Prostate gland (tissue), 2 donors: Measurements from ENCODE around the gene FOXC1. TPM values are rescaled to one million over a fixed set of nuclear protein-coding genes. Genes with fewer than 3 reads are reported as not detected.

Experiments used
- DNase-seq: peaks from one replicate; pipeline ENCODE4 v3.0.0-alpha.2; 2019; ENCODE audit warnings: low spot score
- H3K27ac ChIP-seq, 2 donors: fragments of 200-600 bp; sonication (generic); 2 replicates each; pipeline ENCODE4 v1.5.1; 2017 to 2019
- H3K27me3 ChIP-seq: fragments of 200-600 bp; sonication (generic); replicated peaks from 2 replicates; pipeline ENCODE4 v1.5.1; 2019; ENCODE audit not compliant: insufficient read depth
- H3K36me3 ChIP-seq, 2 donors: fragments of 200-600 bp; sonication (generic); 1 replicate in 1 of 2; 2 replicates in 1 of 2; pipeline versions ENCODE4 v1.5.1 to v1.8.1; 2017 to 2019
- H3K4me1 ChIP-seq: fragments of 200-600 bp; sonication (generic); replicated peaks from 2 replicates; pipeline ENCODE4 v1.5.1; 2019
- H3K4me3 ChIP-seq, 2 donors: fragments of 200-600 bp; sonication (generic); 2 replicates each; pipeline ENCODE4 v1.5.1; 2017 to 2019
- H3K9me3 ChIP-seq: fragments of 200-600 bp; sonication (generic); 2 replicates; pipeline ENCODE4 v1.5.1; 2017
- CTCF ChIP-seq, 4 experiments: fragments of 200-600 bp in 2 of 4; fragments of 450-650 bp in 2 of 4; sonication (generic) in 2 of 4; IDR thresholded peaks; 1 replicate in 3 of 4; 2 replicates in 1 of 4; pipeline ENCODE4 v1.5.1; 2016 to 2019; ENCODE audit warnings: antibody characterized with exemption in 4 of 4, mild to moderate bottlenecking in 2 of 4, moderate library complexity in 2 of 4
- POLR2A ChIP-seq: fragments of 450-650 bp; IDR thresholded peaks from one replicate; pipeline ENCODE4 v1.6.1; 2016; ENCODE audit warnings: antibody characterized with exemption, mild to moderate bottlenecking
- POLR2AphosphoS5 ChIP-seq: sonication (generic); formaldehyde crosslinking; IDR thresholded peaks from one replicate; pipeline ENCODE4 v1.6.1; 2017; ENCODE audit warnings: antibody characterized with exemption
- WGBS: methylation state at CpG from one replicate; pipeline ENCODE4 v1.1.5; 2018; 5-methylcytosine and 5-hydroxymethylcytosine counted together
- intact Hi-C: fragments of 100-400 bp; cut with DNase I; formaldehyde crosslinking; loops from one replicate; pipeline ENCODE4 v1.14.2; 2022
- total RNA-seq, 2 donors: library from RNA; depleted of rRNA; stranded (reverse); fragments of >200 nt; gene quantifications; one replicate each; pipeline ENCODE4 v1.1.0, GENCODE V29; 2016

The FOXC1 gene
- total RNA-seq, 2 donors from 2014 or later, result 9.2 to 11.2 TPM

- intact Hi-C loops, result no loop called here
- Histone ChIP-seq H3K9me3 (no peaks in the 10 kb centered on the region), H3K4me1 (no peaks in the 10 kb centered on the region), H3K4me3 (no peak overlapping the region), H3K27me3 (no peaks in the 10 kb centered on the region), H3K27ac (peak overlapping the region; percentile 66 to 67), H3K36me3 (no peaks in the 10 kb centered on the region)
- no peak for DNase-seq
- WGBS, result 17% methylated on average over 15 of the region's 16 CpGs
- TF ChIP-seq CTCF (IDR thresholded peaks at IDR 0.05) (no peak), POLR2A (no peak), POLR2AphosphoS5 (no peak)
These were observed 34.3 kb upstream of the FOXC1 start for GRCh38 chr6:1575210-1576041.

- Histone ChIP-seq H3K27ac (peak overlapping the region; percentile 66 to 67), H3K4me1 (no peaks in the 10 kb centered on the region), H3K36me3 (no peaks in the 10 kb centered on the region), H3K9me3 (no peaks in the 10 kb centered on the region), H3K27me3 (no peaks in the 10 kb centered on the region), H3K4me3 (no peak overlapping the region)
- WGBS, result 82% methylated on average over 9 of the region's 9 CpGs
- TF ChIP-seq POLR2A, result no peak
- TF ChIP-seq POLR2AphosphoS5, result no peak
- TF ChIP-seq CTCF (IDR thresholded peaks at IDR 0.05), result no peak
- intact Hi-C loops, result no loop called here
- no peak for DNase-seq
These were observed 33.5 kb upstream of the FOXC1 start for GRCh38 chr6:1576166-1576565.

- no peaks in the 10 kb centered on the region for H3K9me3 ChIP-seq
- no peak overlapping the region for H3K4me3 ChIP-seq
- no peaks in the 10 kb centered on the region for H3K4me1 ChIP-seq
- intact Hi-C loops, result no loop called here
- no peak for DNase-seq
- no peaks in the 10 kb centered on the region for H3K27me3 ChIP-seq
- H3K36me3 ChIP-seq, result no peaks in the 10 kb centered on the region
- TF ChIP-seq POLR2AphosphoS5, result no peak
- TF ChIP-seq POLR2A, result no peak
- WGBS, result 94% methylated on average over 11 of the region's 11 CpGs
- peak overlapping the region; percentile 40 to 67 for H3K27ac ChIP-seq
These were observed 33.0 kb upstream of the FOXC1 start for GRCh38 chr6:1576711-1577110.

GRCh38 chr6:1577146-1577680, 32.5 kb upstream of the FOXC1 start:
- H3K36me3 ChIP-seq, result no peaks in the 10 kb centered on the region
- no peaks in the 10 kb centered on the region for H3K9me3 ChIP-seq
- DNase-seq, result no peak
- intact Hi-C loops, result no loop called here
- H3K27me3 ChIP-seq, result no peaks in the 10 kb centered on the region
- peak overlapping the region; percentile 40 to 67 for H3K27ac ChIP-seq
- 90% methylated on average over 11 of the region's 11 CpGs for WGBS
- no peak overlapping the region for H3K4me3 ChIP-seq
- TF ChIP-seq POLR2A, result no peak
- TF ChIP-seq CTCF (IDR thresholded peaks at IDR 0.05), result no peak
- TF ChIP-seq POLR2AphosphoS5, result no peak
- no peaks in the 10 kb centered on the region for H3K4me1 ChIP-seq

- peak overlapping the region; percentile 7 to 20 for H3K27ac ChIP-seq
- intact Hi-C loops, result no loop called here
These were observed 31.6 kb upstream of the FOXC1 start for GRCh38 chr6:1577896-1578745.

More at GRCh38 chr6:1577896-1578745, 31.6 kb upstream of the FOXC1 start:
- H3K4me1 ChIP-seq, result no peaks in the 10 kb centered on the region
- H3K4me3 ChIP-seq, result no peak overlapping the region
- no peaks in the 10 kb centered on the region for H3K27me3 ChIP-seq
- WGBS, result 86% methylated on average over 19 of the region's 19 CpGs
- TF ChIP-seq CTCF (IDR thresholded peaks at IDR 0.05) (no peak), POLR2AphosphoS5 (no peak), POLR2A (no peak)
- no peaks in the 10 kb centered on the region for H3K36me3 ChIP-seq
- H3K9me3 ChIP-seq, result no peaks in the 10 kb centered on the region
- DNase-seq, result no peak
